ENCODE measurements around the gene MSLN.
"Not testable (repeated sequence)": the region's sequence is repeated elsewhere in the genome, so short reads cannot be mapped to it uniquely, and the experiment has no call there.

MSLN gene

DNA sequence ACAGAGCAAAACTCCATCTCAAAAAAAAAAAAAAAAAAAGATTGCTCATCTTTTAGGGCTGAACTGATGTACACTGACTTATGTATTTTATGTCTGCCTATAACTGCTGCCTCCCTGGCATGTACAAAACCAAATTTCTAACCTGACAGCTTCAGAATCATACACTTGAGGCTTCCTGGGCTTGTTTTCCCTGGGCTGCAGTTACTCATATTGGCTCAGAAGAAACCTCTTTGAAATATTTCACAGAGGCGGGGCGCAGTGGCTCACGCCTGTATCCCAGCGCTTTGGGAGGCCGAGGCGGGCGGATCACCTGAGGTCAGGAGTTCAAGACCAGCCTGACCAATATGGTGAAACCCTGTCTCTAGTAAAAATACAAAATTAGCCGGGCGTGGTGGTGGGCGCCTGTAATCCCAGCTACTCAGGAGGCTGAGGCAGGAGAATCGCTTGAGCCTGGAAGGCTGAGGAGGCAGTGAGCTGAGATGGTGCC, 6.4 kb upstream of the MSLN start:
- not testable (repeated sequence) for DNase-seq (ENCODE audit: low read depth in 2 of 2, low spot score in 1 of 2)

DNA sequence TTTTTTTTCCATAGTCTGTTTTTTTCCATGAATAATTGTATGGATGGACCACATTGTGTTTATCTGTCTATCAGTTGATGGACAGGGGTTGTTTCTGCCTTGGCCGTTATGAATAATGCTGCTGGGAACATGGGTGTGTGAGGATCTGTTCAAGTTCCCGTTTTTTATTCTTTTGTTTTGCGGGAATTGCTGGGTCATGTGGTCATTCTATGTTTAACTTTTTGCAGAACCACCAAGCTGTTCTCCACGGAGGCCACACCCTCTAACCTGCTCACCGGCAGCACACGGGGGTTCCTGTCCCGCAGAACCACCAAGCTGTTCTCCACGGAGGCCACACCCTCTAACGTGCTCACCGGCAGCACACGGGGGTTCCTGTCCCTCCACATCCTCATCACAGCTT, 5.9 kb upstream of the MSLN start:
- no peak for DNase-seq (ENCODE audit: low read depth in 2 of 2, low spot score in 1 of 2)

DNA sequence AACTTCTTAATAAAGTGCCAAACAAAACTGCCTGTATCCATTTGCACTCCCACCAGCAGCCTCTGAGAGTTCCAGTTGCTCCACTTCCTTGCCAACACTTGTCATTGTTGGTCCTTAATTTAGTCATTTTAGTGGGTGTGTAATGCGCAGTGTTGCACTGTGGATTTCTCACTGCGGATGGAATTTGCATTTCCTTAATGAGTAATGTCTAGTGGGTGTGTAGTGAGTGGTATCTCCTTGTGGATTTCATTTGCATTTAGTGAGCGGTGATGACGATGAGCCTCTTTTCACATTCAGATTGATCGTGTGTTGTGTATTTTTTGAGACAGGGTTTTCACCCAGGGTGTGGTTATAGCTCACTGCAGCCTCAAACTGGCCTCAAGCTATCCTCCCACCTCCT, 4.1 kb upstream of the MSLN start:
- no peak for DNase-seq (ENCODE audit: low read depth in 2 of 2, low spot score in 1 of 2)

DNA sequence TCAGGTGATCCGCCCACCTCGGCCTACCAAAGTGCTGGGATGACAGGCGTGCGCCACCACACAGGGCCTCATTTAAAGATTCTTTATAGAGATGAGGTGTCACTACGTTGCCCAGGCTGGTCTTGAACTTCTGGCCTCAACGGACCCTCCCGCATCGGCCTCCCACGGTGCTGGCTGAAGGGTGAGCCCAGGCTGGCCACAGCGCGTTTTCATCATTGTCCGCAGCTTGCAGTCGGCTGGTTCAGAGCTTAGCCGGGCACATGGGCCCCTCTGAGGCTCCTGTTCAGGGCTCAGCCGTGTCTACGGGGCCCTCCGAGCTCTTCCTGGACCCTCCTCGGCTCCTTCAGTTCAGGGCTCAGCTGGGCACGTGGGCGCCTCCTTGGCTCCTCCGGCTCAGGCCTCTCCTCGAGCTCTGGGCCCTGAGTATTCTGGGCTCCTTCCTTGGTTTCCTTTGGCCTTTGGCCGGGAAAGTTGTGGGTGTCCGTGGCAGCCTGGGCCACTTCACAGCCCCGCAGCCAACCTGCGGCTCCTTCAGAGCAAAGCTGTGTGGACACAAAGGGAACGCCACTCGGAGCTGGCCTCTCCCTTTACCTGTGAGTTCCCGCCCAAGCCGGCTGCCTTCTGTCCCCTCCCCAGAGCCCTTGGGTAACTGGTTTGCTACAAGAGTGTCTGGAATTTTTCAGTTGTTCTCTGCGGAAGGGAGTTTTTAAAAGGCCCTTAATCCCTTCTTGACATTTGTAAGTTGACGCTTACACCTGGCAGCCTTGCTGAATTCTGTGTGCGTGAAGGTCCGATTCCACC, 1.2 kb upstream of the MSLN start:
- DNase-seq (ENCODE audit: low read depth in 2 of 2, low spot score in 1 of 2), result no peak

DNA sequence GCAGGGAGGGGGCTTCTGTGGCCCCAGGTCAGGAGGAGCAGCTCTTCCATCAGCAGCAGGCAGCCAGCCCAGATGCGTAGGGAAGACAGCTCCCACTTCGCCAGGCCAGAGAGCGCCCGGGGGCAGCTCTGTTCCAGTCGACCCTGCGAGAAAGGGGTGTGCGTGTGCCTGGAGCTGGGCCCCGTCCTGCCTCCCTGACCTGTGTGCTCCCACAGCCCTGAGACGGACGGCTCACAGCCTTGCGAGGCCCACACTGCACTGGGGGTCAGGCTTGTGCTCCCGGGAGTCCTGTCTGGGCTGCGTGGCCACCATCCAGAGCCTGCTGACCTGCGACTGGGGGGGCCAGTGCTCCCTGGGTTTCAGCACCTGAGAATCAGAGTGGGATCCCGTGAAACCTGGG, 469 bp upstream of the MSLN start:
- DNase-seq (ENCODE audit: low read depth in 2 of 2, low spot score in 1 of 2), result no peak

DNA sequence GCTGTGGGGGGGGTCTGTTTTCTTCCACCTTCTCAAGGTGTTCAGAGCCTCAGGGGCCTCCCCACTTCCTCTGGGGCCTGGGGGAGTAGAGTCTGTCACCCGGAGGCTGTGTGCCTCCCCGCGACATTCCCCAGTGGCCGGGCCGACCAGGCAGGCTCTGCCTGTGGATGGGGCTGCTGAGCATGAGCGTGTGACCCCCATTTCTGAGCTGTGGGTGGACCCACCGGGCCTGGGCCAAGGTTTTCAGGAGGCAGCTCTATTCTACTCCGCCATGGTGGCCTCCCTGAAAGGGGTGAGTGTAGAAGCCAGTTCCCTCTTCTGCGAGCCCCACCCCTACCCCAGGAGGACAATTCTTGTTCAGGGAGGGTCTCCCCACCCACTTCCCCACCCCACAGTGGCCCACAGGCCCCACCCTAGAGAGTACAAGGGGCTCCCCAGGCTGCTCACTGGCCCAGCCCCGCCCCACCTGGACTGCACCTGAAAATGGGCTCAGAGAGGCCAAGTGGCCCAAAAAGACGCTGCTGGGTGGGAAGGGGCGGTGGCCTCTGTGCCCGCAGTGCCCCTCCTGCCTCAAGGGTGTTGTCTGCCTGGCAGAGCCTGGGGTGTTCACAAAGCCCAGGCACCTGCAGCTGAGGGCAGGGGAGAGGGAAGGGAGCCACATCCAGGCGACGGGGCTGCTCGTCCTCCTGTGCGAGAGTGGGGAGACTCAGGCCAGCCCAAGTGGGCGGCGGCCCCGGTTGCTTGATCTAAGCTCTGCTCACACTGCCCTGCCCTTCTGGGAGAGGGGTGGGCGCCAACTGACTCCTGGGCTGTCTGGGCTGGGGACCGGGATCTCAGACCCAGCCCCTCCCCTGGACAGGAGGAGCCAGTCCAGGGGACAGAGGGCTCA, 1.3 kb downstream of the MSLN start:
- no peak for DNase-seq (ENCODE audit: low read depth in 2 of 2, low spot score in 1 of 2)

DNA sequence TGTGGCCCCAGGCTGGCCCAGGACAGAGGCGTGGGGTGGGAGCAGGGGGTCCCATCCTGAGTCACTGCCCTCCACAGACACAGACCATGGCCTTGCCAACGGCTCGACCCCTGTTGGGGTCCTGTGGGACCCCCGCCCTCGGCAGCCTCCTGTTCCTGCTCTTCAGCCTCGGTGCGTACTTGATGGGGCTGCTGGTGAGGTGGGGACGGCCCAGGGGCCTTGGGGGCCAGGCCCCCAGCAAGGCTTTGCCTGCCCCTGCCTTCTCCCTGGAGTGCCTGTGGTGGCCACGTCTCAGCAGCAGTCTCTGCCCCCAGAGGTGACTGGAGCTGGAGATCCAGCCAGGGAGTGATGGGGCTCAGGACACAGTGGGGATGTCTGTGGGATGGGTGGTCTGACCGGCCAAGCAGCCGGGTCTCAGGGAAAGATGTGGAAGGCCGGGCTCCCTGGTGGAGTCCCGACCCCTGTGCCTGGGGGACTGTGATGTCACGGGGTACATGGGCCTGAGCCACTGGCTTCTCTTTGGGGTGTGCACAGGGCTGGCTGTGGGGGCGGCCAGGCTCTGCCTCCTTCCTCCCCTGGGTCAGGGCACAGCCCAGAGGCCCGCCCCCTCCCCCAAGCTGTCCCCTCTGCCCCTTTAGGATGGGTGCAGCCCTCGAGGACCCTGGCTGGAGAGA, 2.2 kb downstream of the MSLN start:
- DNase-seq (ENCODE audit: low read depth in 2 of 2, low spot score in 1 of 2), result no peak

DNA sequence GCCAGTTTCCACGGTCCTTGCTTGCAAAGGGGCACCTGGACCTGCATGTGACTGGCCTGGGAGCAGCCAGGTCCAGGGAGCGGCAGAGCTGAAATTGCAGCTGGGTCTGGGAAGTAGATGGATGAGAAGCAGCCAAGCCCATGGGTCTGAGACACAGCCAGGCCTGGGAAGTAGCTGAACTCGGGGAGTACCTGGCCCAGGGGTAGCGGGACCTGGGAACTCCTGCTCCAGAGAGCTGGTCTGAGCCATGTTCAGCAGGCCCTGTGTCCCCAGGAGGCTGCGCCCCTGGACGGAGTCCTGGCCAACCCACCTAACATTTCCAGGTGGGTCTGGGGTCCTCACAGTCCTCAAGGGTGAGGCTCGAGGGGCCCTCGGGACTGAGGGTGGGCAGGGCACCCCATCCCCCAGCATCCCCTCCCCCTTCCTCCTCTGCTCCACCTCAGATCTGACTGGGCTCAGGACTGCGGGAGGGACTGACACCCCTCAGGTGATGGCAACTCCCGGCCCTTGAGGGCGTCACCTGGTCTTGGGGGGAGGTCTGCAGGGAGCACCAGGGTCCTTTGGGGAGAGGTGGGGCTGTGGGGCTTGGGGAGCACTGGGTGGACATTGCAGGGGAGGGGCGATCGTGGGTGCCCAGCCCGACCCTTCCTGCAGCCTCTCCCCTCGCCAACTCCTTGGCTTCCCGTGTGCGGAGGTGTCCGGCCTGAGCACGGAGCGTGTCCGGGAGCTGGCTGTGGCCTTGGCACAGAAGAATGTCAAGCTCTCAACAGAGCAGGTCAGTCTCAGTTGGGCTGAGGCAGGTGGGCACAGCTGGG, 3.0 kb downstream of the MSLN start:
- no peak for DNase-seq (ENCODE audit: low read depth in 2 of 2, low spot score in 1 of 2)

DNA sequence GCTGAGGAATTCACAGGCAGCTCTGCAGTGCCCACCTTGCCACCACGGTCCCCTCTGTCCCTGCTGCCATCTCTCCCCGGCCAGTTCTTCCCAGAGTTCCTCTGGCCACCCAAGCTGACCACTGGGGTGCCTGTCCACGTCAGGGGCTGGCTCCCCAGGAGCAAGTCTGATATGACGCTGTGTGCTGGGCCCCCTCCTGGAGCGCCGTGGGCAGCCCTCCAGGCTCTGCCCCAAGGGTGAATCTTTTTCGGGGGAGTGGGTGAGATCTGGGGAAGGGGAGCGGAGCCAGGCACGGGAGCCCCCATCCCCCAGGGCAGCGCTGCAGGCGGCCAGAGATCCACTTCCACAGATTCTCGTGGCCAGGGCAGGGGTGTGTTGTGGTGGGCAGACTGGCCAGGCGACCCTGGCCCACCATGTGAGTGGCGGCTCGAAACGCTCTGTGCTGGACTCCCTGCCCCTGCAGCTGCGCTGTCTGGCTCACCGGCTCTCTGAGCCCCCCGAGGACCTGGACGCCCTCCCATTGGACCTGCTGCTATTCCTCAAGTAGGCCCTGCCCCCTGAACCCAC, 3.7 kb downstream of the MSLN start:
- DNase-seq (ENCODE audit: low read depth in 2 of 2, low spot score in 1 of 2), result no peak

DNA sequence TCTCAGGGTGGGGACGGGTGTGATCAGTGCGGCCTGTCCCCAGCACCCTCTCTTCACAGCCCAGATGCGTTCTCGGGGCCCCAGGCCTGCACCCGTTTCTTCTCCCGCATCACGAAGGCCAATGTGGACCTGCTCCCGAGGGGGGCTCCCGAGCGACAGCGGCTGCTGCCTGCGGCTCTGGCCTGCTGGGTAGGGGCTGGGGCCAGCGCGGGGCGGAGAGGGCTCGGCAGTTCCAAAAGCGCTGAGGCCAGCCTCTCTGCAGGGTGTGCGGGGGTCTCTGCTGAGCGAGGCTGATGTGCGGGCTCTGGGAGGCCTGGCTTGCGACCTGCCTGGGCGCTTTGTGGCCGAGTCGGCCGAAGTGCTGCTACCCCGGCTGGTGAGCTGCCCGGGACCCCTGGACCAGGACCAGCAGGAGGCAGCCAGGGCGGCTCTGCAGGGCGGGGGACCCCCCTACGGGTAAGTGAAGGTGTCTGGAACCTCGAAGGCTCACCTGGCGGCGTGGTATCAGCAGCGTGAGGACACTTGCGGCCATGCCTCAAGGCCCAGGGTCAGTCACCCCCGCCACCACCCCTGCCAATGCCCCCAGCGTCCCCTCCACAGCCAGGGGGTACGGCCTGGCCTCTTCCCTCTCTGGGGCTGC, 4.4 kb downstream of the MSLN start:
- no peak for DNase-seq (ENCODE audit: low read depth in 2 of 2, low spot score in 1 of 2)

DNA sequence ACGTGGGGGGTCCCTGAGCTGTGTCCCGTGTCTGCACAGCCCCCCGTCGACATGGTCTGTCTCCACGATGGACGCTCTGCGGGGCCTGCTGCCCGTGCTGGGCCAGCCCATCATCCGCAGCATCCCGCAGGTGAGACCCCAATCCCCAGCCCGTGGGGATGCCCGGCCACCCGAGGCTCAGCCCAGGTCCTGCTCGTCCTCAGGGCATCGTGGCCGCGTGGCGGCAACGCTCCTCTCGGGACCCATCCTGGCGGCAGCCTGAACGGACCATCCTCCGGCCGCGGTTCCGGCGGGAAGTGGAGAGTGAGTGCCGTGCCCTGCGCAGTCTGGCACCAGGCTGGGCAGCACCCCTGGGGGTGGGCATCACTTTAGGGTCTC, 4.9 kb downstream of the MSLN start:
- no peak for DNase-seq (ENCODE audit: low read depth in 2 of 2, low spot score in 1 of 2)

DNA sequence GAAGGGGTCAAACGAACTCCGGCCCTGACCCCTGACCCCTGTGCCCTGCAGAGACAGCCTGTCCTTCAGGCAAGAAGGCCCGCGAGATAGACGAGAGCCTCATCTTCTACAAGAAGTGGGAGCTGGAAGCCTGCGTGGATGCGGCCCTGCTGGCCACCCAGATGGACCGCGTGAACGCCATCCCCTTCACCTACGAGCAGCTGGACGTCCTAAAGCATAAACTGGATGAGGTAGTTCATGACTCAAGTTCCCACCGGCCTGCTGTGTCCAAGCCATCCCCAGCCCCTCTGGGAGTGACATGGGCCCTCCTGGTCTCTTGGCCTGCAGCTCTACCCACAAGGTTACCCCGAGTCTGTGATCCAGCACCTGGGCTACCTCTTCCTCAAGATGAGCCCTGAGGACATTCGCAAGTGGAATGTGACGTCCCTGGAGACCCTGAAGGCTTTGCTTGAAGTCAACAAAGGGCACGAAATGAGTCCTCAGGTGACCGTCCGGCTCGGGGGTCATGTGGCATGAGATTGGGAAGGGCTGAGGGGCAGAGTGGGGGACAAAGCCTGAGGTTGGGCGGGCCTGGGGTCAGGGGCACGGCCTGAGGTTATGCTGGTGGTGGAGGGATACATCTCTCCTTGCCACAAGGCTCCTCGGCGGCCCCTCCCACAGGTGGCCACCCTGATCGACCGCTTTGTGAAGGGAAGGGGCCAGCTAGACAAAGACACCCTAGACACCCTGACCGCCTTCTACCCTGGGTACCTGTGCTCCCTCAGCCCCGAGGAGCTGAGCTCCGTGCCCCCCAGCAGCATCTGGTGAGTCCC, 5.7 kb downstream of the MSLN start:
- no peak for DNase-seq (ENCODE audit: low read depth in 2 of 2, low spot score in 1 of 2)

DNA sequence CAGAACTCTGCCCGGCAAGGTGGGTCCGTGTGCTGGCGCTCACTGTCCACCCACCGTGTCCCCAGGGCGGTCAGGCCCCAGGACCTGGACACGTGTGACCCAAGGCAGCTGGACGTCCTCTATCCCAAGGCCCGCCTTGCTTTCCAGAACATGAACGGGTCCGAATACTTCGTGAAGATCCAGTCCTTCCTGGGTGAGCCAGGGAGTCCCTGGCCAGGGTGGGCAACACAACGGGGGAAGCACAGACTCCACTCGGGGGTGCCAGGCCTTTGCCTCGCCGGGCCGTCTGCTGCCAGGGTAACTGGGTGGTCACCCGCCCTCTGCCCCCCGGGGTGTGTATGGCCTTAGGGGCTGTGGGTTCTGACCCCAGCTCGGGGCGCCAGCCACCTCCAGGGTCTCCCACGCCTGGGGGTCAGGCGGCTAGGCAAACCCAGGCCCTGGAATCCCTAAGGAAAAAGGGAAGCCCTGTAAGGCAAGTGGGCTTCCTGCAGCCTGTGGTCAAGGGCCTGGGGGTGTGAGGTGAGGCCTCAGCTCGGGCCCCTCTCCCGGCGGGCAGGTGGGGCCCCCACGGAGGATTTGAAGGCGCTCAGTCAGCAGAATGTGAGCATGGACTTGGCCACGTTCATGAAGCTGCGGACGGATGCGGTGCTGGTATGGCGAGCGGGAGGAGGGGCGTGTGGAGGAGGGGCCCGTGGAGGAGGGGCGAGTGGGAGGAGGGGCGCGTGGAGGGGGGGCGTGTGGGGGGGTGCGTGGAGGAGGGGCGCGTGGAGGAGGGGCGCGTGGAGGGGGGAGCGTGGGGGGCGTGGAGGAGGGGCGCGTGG, 6.5 kb downstream of the MSLN start:
- no peak for DNase-seq (ENCODE audit: low read depth in 2 of 2, low spot score in 1 of 2)

DNA sequence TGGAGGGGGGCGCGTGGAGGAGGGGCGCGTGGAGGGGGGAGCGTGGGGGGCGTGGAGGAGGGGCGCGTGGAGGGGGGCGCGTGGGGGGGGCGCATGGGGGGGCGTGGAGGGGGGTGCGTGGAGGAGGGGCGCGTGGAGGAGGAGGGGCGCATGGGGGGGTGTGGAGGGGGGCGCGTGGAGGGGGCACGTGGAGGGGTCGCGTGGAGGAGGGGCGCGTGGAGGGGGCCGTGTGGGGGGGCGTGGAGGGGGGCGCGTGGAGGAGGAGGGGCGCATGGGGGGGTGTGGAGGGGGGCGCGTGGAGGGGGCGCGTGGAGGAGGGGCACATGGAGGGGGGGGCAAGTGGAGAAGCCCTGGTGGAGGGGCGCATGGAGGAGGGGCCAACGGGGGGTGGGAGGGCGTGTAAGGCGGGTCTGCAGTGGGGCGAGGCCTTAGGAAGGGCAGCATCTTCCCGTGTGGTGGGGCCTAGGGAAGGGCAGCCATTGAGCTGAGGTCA, 7.3 kb downstream of the MSLN start:
- no peak for DNase-seq (ENCODE audit: low read depth in 2 of 2, low spot score in 1 of 2)

DNA sequence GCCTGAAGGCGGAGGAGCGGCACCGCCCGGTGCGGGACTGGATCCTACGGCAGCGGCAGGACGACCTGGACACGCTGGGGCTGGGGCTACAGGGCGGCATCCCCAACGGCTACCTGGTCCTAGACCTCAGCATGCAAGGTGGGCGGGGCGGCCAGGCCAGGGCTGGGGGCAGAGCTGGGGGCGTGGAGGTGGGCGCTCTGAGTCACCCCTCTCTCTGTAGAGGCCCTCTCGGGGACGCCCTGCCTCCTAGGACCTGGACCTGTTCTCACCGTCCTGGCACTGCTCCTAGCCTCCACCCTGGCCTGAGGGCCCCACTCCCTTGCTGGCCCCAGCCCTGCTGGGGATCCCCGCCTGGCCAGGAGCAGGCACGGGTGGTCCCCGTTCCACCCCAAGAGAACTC, 7.9 kb downstream of the MSLN start:
- DNase-seq (ENCODE audit: low read depth in 2 of 2, low spot score in 1 of 2), result no peak

DNA sequence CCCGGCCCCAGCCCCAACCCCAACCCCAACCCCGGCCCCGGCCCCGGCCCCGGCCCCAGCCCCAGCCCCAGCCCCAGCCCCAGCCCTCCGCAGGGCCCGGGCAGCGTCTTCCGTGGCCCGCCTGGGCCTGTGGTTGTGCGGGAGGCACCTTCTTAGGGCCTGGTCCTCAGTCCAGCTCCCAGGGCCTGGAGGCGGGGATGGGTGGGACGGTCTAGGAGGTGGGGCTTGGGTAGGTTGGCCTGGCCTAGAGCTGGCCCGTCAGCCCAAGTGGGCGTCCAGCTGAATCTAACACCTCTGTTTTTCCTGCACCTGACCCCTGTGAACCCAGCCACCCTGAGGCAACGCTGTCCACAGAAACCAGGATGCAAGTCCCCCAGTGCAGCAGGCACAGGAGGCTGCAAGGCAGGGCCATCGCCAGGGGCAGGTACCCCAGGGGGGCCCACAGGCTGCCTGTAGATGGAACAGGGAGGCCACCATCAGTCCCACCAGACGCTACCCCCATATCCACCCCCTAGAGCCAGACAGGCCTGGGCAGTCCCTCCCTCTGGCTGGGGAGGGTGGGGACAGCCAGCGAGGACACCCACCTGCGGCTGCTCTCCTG, 8.8 kb downstream of the MSLN start:
- DNase-seq (ENCODE audit: low read depth in 2 of 2, low spot score in 1 of 2), result no peak

DNA sequence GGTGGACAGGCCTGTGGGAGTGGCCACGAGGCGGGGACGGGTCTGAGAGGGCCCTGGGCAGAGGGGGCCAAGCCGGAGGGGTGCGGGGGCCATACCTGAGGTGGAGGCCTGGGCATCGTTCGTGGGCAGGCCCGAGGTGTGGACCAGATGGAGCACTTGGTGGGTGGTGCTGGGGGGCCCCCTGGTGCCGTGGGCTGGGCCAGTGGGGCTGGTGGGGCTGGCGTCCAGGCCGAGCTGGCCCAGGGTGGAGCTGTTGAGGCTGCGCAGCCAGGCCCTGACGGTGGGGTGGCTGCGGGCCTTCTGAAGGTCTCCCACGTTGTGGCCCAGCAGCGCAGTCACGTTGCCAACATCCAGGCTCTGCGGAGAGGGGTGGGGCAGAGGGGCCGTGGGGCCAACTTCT, 9.4 kb downstream of the MSLN start:
- DNase-seq (ENCODE audit: low read depth in 2 of 2, low spot score in 1 of 2), result no peak

DNA sequence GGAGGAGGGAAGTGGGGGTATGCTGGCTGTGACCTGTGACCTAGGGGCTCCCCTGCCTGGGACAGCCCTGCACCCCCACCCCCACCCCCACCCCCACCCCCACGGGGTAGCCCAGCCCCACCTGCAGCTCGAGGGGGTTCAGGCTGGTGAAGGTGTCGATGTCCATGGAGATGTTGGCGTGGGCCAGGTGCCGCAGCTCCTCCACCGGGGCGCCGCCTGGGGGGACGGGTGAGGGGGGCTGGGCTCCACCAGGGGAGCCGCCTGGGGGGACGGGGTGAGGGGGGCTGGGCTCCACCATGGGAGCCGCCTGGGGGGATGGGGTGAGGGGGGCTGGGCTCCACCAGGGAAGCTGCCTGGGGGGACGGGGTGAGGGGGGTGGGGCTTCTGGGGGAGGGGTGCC, 9.9 kb downstream of the MSLN start:
- no peak for DNase-seq (ENCODE audit: low read depth in 2 of 2, low spot score in 1 of 2)
